Hematopoietic multipotent progenitor cell treated with erythropoietin and hydrocortisone succinate and interleukin-3 and kit ligand, for 17 days (in vitro differentiated cells): ENCODE results near the gene XPC.
A peak's percentile ranks its signal among the peaks of the same experiment; 100 is the strongest.
"Not testable (repeated sequence)": the region's sequence is repeated elsewhere in the genome, so short reads cannot be mapped to it uniquely, and the experiment has no call there.

Source experiments
- DNase-seq: peaks from one replicate; pipeline ENCODE4 v3.0.0-alpha.2; 2015; ENCODE audit warnings: low spot score

The XPC gene

GRCh38 chr3:14178247-14179113 is at the start of gene XPC, which contains the start of gene LSM3:
XPC (minus strand) TSS chr3:14178601; CDS start chr3:14178568, 33 bp downstream.
LSM3 (plus strand) TSS chr3:14178817; CDS start chr3:14178861, 44 bp downstream.
- peak; percentile 99 for DNase-seq

- no peak for DNase-seq
Observed at GRCh38 chr3:14227856-14228255, 49.5 kb upstream of the XPC start.

- not testable (repeated sequence) for DNase-seq
Observed at GRCh38 chr3:14226351-14226750, 48.0 kb upstream of the XPC start.

DNA sequence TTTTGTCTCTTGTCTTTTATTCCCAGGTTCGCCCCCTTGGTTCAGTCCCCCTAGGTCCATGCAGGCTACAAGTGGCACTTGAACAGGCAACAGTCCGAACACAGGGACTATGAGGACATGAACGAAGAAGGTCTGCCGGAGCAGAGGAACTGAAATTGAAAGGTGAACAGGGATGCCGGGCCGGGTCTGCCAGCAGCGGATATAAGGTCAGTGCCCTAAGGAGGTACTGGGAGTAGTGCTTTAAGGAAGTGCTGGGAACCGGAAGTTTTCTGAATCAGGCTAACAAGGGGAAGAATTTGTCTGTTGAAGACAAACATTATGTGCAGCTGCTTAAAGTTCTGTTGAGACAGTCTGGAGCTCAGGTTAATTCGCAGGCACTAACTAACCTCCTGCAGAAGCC is 47.0 kb upstream of the XPC start:
- no peak for DNase-seq

GRCh38 chr3:14224895-14225294 is 46.5 kb upstream of the XPC start:
- no peak for DNase-seq

DNA sequence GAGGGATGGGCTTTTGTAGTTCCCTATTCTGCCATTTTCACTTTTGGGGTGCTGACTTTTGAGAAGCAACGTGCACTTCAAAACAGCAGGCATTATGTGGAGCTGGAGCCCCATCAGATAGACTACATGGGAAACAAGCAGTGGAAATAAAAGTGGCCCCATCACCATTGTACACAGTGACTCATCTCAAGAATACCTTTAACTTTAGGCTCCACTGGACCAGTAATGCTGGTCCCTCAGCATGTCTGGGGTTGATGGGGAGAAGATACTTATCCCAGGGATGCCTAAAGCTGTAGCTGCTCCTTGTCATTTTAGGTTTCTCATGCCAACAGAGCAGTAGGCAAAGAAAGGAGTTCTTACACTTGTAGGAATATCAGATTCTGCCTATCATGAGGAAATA is 45.2 kb upstream of the XPC start:
- DNase-seq: no peak

DNA sequence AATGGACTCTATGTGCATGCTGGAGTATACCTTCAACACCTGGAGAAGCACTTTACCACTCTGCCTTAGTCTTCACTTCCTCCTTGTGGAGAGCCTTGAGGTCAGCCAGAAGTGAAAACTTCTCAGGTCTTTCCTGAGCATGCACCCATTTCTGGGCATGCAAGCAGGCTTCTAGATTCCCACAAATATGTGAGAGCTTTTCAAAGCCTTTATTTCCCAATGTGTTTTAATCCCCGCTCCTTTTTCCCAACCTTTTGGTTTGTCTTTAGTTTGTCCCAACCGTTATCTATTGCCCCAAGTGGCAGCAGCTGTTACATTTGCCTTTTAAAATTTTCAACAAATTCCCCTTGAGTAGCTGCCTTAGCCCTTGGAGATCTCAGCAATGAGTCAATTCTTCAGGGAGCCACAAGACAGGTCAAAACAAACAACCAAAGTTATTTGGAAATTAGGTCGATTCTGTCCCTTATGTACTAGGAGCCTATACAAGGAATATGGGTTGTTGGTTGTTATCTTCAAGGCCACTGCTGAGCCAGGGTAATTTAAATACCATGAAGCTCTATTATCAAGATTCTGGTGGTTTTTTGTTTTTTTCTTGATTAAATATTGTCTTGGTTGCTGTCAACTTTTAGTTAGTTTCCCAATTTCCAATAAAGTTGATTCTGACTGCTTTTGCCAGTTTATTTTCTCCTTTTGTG is 44.6 kb upstream of the XPC start:
- no peak for DNase-seq

DNA sequence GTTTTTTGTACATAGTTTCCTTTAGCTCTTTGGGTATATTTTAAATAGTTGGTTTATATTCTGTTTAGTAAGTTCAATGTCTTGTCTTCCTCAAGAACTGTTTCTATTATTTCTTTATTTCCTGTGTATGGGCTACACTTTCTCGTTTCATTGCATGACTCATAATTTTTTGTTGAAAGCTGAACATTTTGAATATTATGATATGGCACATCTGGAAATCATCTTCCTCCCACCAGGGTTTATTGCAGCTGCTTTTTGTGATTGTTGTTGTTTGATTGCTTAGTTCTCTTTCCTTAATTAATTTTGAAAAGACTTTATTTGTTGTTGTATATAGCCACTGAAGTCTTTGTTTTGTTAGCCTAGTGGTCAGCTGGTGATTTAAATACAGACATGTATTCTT is 44.1 kb upstream of the XPC start:
- no peak for DNase-seq

DNA sequence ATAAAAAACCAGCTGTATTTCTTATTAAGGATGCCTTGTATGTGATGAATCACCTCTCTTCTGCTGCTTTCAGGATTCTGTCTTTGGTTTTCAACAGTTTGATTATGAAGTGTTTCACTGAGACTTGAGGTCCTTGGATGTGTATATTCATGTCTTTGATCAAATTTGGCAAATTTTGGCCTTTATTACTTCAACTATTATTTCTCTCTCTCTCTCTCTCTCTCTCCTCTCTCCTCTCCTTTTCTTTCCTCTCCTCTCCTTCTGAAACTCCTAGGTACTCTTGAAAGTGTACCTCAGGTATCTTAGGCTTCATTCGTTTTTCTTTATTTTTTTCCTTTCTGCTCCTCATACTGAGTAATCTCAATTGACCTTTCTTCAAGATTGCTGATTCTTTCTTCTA is 43.5 kb upstream of the XPC start:
- DNase-seq: no peak

GRCh38 chr3:14220933-14221332 is 42.5 kb upstream of the XPC start:
- DNase-seq: no peak

DNA sequence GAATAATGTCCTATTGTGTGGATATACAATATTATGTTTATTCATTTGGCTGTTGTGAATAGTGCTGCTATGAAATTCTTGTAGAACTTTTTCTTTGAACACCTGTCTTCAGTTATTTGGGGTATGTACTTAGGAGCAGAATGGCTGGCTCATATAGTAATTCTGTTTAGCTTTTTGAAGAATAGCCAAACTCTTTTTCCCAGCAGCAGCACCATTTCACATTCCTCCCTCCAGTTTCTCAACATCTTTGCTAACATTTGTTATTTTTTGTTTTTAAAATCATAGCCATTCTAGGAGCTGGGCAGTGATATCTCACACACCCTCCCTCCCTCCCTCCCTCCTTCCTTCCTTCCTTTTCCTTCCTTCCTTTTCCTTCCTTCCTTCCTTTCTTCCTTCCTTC is 40.0 kb upstream of the XPC start:
- no peak for DNase-seq

DNA sequence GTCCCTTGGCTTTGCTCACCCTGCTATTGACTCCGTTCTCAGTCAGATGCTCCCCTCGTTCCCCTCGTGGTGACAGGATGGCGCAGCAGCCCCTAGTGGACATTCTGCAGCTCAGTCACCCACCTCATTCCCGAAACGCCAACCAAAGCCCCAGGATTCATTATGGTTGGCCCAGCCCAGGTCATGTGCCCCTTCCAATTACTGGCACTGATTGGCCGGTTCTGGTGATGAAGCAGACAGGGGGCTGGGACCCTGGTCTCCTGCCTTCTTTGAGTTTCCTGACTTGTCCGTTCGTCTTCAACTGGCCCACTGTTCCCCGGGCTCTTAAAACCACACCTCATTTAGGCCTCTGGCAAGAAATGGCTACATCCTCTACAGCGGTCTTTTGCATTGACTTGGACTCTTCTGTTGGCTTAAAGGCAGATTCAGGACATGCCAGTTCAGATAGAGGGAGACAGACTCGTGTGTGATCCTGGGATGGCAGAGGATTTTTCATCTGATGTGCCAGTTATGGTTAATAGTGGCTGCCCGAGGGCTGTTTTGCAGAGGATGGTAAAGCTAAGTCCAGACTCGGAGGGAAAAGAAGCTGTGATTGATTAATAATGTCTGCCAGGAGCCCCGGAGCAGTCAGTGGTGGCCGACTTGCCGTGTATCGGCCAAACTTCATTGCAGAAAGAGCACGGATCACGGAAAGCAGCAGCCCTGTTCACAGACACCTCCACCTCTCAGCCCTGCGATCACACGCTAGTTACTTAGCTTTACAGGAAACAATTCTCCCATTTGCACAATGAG is 38.1 kb upstream of the XPC start:
- no peak for DNase-seq

DNA sequence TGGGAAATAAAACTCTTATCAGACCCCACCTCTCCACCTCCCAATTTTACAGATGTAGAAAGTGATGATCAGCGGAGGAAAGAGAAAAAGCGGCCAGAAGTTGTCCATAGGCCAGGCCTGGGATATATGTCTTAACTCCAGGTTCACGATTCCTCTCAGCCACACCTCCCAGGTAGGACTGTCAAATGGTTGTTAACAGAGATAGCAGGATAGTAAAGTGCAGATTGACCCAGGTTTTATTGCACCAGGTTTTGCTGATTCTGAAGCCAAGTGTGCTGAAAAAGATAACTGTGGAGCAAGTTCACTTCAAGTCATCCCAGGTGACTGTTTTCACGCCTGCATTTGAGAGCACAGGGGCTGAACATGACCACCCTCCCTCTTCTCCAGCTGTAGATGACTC is 36.4 kb upstream of the XPC start:
- no peak for DNase-seq

- no peak for DNase-seq
Observed at GRCh38 chr3:14213066-14213774, 34.8 kb upstream of the XPC start.

- no peak for DNase-seq
Observed at GRCh38 chr3:14212032-14212431, 33.6 kb upstream of the XPC start.

- no peak for DNase-seq
Observed at GRCh38 chr3:14211621-14212020, 33.2 kb upstream of the XPC start.

DNA sequence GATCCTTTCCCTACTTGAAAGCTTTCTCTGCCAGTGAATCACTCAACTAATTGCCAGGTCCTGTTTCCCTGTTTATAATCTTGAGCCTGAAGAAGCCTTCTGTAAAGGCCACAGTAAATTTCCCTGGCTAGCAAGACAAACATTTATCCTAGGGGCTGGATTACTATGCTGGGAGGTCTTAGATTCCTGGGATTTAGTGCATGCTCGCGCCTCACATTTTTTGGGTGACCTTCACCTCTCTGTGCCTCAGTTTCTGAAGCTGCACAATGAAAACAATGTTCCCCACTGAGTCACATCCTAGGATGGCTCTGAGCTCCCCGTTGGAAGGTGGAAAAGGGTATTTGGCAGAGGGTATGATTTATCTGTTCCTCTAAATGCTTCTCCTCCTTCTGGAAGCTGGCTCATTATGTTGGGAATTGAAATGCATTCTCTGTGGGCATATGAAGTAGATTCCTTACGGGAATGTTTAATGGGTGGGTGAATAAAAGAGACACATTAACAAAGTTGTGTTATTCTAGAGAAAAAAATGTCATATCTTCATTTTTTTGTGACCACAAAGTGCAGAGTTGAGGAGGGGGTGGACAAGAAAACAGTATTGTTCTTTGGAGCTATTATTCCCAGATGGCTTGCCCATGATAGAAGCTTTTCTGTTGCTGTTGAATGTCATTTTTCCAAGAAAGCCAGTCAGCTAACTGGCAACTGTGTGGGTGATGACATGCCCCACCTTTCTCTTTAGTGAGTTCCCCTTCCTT is 32.6 kb upstream of the XPC start:
- no peak for DNase-seq

DNA sequence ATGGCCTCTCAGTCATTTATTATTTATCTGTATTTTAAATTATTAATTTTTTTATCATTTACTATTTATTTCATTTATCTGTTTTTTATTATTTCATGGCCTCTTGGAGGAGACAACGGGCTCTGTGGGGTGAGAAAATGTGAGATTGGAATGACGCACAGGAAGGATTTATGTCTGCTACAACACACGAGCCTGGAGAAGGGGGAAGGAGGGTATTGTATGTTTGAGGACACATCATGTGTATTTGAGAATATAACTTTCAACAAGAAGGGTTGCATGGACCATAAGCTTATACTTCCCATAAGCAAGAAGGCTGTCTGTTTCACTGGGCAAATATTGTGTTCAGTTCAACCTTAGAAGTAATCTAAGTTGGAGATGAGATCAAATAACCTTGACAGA is 31.9 kb upstream of the XPC start:
- DNase-seq: no peak

DNA sequence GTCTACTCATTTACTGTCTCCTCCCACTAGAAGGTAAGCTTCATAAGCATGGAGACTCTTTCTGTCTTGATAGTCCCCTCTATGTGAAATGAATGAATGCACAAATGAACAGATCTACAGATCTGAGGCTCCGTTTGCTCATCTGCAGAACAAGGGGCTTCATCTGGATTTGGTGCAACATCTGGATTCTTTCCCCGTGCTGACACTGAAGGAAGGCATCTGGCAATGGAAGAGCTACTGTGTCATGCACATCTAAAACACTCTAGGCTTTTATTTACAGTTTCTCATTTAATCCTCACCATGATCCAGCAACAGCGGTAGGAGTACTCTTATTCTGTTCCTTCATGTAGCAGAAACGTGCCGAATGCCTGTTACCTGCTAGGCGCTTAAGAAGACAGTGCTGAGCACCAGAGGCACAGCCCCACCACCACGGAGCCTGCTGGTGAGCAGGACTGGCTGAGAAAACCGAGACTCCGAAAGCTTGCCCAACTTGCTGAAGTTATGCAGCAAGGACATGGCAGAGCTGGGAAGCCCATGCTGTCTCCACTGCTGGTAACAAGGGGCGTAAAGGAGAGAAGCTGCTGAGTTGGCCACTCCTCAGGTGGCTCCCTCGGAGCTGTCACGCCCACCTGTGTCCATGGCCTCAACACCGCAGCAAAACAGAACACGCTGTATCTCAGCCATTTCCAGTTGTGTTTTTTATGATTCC is 31.3 kb upstream of the XPC start:
- DNase-seq: no peak

- DNase-seq: no peak
Observed at GRCh38 chr3:14208977-14209394, 30.6 kb upstream of the XPC start.

- DNase-seq: no peak
Observed at GRCh38 chr3:14208168-14208567, 29.8 kb upstream of the XPC start.
